Measurements from ENCODE around the gene P4HTM. TPM values are rescaled to one million over a fixed set of nuclear protein-coding genes. Genes with fewer than 3 reads are reported as not detected.
A peak's percentile ranks its signal among the peaks of the same experiment; 100 is the strongest.

P4HTM gene
- total and polyA plus RNA-seq, 2 of the 4 experiments (the other 2 are of a cell fraction) = 10.4 to 26.1 TPM

DNA sequence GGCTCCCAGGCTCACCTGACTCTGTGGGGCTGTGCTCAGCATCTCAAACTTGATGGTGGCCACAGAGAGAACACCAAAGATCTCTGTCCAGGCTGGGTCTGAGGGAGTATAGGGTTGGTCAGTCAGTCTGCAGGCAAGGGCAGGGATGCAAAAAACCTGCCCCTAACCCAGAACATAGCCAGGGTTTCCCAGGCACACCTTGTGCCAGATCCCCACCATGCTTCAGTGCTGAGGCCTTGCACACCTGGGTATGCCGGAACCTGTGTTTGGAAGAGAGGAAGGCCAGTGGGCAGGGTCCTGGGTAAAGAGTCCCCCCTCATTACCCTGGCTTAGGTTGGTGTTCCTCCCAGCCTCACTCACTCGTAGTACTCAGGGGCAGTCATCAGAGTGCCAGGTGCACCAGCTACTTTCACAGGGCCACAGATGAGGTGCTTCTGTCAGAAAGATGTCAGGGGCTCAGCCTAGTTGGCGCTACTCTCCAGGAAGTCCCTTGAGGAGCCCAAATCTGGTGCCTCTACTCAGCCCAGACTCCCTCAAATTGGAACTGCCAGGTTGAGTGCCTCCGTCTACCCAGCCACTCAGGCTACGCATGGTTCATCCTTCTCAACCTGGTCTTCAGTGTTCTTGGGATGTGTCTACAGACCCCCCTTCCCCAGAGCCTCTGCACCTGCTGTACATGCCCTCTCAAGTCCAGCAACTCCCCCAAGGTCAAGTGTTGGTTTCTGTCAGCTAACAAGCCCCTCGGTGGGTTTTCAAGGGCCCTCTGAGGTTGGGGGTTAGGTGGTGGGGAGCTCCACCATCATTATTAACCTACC lies 26.6 kb downstream of the P4HTM start:
- intact Hi-C loops (cut with micrococcal nuclease) = no loop called here
- Histone ChIP-seq H3K18ac (ENCODE audit: low read depth, low read length) (no peak overlapping the region), H4K20me1 (ENCODE audit: insufficient read depth, low read length) (peaks cover 35% of the 10 kb centered on the region), H3K4ac (ENCODE audit: low read depth, low read length) (0 out of 2 replicates have a peak overlapping the region, but pooled peaks have one; percentile 58), H3K14ac (replicated peaks; ENCODE audit: low read depth, low read length) (0 out of 2 replicates have a peak overlapping the region, but pooled peaks have one; percentile 8), H2AFZ (replicated peaks; ENCODE audit: low read length, poor library complexity) (peak overlapping the region; percentile 33), H3K79me1 (ENCODE audit: low read depth in 1 of 2, low read length in 2 of 2) (peaks cover 20 to 85% of the 10 kb centered on the region in 2 experiments; a peak in 3 of 4 replicates), H2AK9ac (replicated peaks; ENCODE audit: low read depth, low read length, poor library complexity) (peak overlapping the region; percentile 97), H3K4me2 (ENCODE audit: low read depth, low read length) (no peak overlapping the region), H3K23ac (ENCODE audit: low read depth, low read length) (0 out of 2 replicates have a peak overlapping the region, but pooled peaks have one; percentile 58), H3K4me1 (ENCODE audit: control insufficient read depth, insufficient read depth, low read length) (peaks cover 13% of the 10 kb centered on the region), H4K91ac (ENCODE audit: insufficient read depth, low read depth, low read length) (no peak overlapping the region), H2BK20ac (ENCODE audit: low read depth, low read length) (no peak overlapping the region), H3K4me3 (ENCODE audit: insufficient read depth, low read depth, low read length) (no peak overlapping the region), H2BK120ac (ENCODE audit: low read depth, low read length) (no peak overlapping the region), H3K27me3 (ENCODE audit: control insufficient read depth, insufficient read depth, low read length) (no peaks in the 10 kb centered on the region), H4K5ac (ENCODE audit: low read depth, low read length) (no peak overlapping the region), H3K9me3 (ENCODE audit: control insufficient read depth, insufficient read depth, low read length) (no peaks in the 10 kb centered on the region), H4K8ac (ENCODE audit: low read depth in 2 of 2, low read length in 2 of 2) (0 out of 4 replicates have a peak overlapping the region, but pooled peaks of 1 of the 2 experiments have one; percentile 98), H2BK5ac (ENCODE audit: low read depth, low read length, poor library complexity, severe bottlenecking) (no peak overlapping the region), H3K36me3 (ENCODE audit: control insufficient read depth, insufficient read depth, low read length) (peaks cover 48% of the 10 kb centered on the region), H3K27ac (ENCODE audit: insufficient read depth, low read length) (no peak overlapping the region), H3K56ac (ENCODE audit: extremely low read depth, insufficient read depth, low read length) (no peak overlapping the region), H2AK5ac (ENCODE audit: low read depth, low read length) (no peak overlapping the region), H3K9me1 (ENCODE audit: insufficient read depth, low read length) (peaks cover 12% of the 10 kb centered on the region), H3K9ac (ENCODE audit: low read depth, low read length) (no peak overlapping the region), H2BK15ac (ENCODE audit: low read depth, low read length) (no peak overlapping the region)
- WGBS, 2 experiments (ENCODE audit: extremely low coverage in 2 of 2, insufficient read length in 1 of 2) = 100% methylated on average over 1 of the region's 6 CpGs; no CpG with 5 or more reads in 1 of the 2 experiments
- ChIA-PET CTCF (no interaction called here), POLR2A (ENCODE audit: unreplicated experiment) (interaction anchor here (0.5 to 2.4 kb wide), 2 partner anchors 9 to 326 kb away, joined by 4 to 13 read pairs; partner anchors contain the start of gene WDR6)
- no peak for ATAC-seq (ENCODE audit: low read depth)
- in situ Hi-C loops (cut with MboI; ENCODE audit: low sequenced_read_pairs) = no loop called here
- BruUV-seq (replicated peaks) = no TSS peak
- TF ChIP-seq, protein P1, sequence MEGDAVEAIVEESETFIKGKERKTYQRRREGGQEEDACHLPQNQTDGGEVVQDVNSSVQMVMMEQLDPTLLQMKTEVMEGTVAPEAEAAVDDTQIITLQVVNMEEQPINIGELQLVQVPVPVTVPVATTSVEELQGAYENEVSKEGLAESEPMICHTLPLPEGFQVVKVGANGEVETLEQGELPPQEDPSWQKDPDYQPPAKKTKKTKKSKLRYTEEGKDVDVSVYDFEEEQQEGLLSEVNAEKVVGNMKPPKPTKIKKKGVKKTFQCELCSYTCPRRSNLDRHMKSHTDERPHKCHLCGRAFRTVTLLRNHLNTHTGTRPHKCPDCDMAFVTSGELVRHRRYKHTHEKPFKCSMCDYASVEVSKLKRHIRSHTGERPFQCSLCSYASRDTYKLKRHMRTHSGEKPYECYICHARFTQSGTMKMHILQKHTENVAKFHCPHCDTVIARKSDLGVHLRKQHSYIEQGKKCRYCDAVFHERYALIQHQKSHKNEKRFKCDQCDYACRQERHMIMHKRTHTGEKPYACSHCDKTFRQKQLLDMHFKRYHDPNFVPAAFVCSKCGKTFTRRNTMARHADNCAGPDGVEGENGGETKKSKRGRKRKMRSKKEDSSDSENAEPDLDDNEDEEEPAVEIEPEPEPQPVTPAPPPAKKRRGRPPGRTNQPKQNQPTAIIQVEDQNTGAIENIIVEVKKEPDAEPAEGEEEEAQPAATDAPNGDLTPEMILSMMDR (conservative IDR thresholded peaks at IDR 0.05; ENCODE audit: low read depth, low read length) = no peak
- no peak for TF ChIP-seq NFE2L2 (IDR thresholded peaks at IDR 0.05; ENCODE audit: low read depth, low read length)
- TF ChIP-seq MAZ (IDR thresholded peaks at IDR 0.05; ENCODE audit: borderline replicate concordance, low read depth, low read length) = no peak
- no peak for TF ChIP-seq FOS (IDR thresholded peaks at IDR 0.05; ENCODE audit: low read depth, low read length)
- no peak for TF ChIP-seq USF2 (IDR thresholded peaks at IDR 0.05; ENCODE audit: low read depth, low read length)
- TF ChIP-seq RCOR1 (IDR thresholded peaks at IDR 0.05; ENCODE audit: insufficient replicate concordance, low read length) = no peak
- TF ChIP-seq RAD21 (IDR thresholded peaks at IDR 0.05; ENCODE audit: low read length) = no peak
- no peak for TF ChIP-seq CEBPB (IDR thresholded peaks at IDR 0.05; ENCODE audit: low read depth, low read length)
- TF ChIP-seq POLR2A (IDR thresholded peaks at IDR 0.05; ENCODE audit: low read depth, low read length) = no peak
- no peak for TF ChIP-seq SMC3 (IDR thresholded peaks at IDR 0.05; ENCODE audit: low read depth, low read length)
- no peak for DNase-seq
- dilution Hi-C loops (cut with HindIII; ENCODE audit: low sequenced_read_pairs, unreplicated experiment) = no loop called here

All from IMR-90 (cell line).